NCI-H2196 treated with DMSO at 0.1 percent for 48 hours (cell line): ENCODE measurements around the gene BCL11A.

ENCODE experiments used
- DNase-seq: peaks from one replicate; lab custom pipeline; 2025; ENCODE audit not compliant: unreplicated experiment; lab: John Stamatoyannopoulos, UW

The BCL11A gene

DNA sequence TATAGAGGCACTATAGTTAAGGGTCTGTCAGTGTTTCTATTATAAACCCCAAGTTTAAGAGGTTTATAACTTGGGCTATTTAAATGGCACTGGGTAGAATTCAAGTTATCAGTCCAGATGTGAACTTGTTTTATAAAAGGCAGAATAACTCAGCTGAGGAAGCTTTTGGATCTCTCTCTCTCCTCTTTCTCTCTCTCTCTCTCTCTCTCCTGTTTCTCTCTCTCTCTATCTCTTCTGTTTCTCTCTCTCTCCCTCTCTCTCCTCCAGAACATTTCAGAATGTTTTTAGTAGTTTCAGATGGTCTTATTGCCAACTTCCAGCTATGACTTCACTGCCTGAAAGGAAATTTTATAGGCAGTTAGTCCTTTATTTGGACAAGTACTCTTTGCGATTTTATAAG is 6.4 kb upstream of the BCL11A start:
- DNase-seq, result no peak

DNA sequence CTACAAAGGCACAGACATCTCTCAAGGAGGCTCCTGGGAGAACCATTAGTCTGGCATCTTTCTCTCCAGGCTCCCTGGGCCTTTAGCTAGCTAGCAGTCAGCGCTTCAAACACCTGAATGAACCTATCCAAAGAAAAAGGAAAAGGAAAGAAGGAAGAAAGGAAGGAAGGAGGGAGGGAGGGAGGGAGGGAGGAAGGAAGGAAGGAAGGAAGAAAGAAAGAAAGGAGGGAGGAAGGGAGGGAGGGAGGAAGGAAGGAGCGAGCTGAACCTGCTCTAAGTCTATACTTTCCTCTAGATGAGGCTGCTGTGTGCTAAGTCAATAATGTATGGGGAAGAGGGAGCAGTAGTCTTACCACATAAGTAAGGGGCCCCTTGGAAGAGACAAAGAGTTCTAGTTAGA is 5.1 kb upstream of the BCL11A start:
- no peak for DNase-seq

DNA sequence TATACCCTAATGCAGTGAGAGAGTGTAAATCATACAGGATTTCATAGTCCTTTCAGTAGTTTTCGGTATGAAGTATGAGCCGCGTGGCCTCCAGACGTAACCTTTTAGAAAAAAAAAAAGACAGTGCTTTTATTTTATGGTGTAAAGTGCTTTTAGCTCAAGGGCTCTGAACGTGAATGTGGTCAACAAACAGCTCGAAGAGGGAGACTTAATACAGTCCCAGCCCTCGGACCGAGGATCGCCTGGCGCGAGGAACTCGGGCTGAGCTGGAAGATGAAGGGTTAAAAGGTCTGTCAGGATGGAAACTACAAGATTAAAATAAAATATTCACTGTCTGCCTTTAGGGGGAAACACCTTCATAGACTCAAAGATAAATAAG is 4.0 kb upstream of the BCL11A start:
- DNase-seq, result no peak

DNA sequence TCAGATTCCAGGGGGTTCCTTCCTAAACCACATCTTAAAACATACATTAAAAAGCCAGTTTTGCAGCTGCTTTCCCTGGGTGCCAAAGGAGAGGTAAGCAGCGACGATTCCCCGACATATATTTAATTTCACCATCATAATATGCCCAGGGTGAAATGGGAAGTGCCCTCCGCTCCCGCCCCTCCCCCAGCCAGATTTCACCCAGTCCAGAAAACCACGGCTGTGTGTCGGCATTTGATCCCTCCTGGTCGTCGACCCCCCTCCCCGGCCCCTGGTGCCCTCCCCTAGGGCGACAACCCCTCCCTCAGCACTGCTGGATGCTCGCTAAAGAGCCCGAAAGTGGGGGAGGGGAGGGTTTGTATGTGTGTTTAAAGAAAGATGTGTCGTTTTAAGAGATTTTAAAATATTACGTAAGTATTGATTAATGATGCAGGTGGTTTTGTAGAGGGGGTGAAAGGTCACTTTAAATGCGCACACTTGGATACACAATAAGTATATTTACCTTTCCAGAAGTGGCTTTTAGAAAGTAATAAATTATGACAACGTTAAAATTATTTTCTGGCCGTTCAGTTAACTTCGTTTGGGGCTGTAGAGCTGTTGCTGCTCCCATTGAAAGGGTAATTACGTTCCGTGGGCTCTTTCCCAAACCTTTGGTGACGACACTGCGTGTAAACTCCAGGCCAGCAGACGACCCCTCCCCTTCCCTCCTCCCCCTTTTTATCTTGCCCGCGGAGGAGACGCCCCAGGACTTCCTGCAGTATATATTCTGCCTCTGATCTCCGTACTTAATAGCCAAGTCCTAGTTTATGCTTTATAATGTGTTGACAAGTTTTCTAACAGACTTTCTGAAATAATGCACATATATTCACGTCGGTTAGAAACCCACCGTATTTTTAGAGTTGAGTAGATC is 3.4 kb upstream of the BCL11A start:
- no peak for DNase-seq

DNA sequence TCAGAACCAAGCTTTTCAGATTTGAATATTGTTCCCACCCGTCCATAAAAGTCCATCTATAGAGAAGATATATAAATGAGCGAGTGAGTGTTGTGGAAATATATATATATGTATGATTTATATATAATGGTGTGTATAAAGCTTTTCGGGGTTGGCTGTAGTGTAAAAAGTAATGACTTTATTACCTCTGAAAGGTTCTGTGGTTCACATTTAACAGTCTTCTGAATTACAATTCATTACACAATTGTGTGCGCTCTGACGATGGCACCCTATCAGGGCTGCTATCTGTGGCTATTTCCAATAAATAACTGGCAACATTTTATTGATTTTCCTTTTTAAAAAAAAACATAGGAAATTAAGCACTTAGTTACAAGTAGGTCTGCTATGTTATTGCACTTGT is 2.7 kb upstream of the BCL11A start:
- no peak for DNase-seq

DNA sequence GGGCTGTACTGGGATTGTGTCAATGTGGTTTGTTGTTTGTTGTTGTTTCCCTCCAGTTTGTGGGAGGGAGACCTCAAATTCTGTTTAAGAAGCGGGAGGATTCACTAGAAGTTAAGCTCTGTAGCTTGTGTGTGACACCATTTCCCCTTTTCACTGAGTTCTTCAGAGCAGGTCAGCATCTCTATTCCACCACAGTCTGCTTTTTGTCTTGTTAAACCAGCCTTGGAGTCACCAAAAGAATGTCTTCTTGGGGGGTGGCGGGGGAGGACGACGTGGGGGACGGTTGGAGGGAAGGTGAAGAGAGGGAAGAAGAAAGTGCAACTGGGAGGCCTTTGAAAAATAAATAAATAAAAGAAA is 2.3 kb upstream of the BCL11A start:
- DNase-seq, result no peak

DNA sequence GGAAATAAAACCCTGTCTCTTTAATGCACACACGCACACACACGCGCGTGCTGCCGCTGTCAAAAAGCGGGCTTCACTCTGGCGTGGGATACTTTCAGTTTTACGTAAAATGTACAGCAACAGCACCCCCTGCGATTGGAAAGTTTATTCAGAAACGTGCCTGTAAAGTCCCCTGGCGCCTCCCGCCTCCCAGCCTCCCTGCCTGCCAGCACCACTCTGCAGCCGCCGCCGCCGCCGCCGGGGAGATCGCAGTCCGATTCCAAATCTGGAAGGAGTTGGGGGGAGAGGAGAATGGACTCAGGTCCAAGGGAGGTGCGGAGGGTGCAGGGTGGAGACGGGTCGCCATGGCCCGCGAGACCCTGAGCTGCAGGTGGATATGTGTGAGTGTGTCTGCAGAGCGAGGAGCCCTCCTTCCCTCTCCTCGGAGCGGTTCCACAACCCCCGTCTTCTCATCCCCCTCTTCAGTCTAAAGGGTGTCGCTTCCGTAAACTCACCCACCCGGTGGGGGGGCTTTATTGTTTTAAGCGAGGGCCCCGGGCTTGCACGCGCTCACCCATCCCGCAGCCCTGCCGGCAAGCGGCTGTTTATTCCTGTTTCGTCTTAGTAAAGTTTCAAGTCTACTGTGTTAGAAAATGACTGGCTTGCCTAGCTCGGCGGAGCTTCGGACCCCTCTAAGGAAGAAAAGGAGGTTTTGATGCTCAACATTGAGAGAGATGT is 1.8 kb upstream of the BCL11A start:
- no peak for DNase-seq

DNA sequence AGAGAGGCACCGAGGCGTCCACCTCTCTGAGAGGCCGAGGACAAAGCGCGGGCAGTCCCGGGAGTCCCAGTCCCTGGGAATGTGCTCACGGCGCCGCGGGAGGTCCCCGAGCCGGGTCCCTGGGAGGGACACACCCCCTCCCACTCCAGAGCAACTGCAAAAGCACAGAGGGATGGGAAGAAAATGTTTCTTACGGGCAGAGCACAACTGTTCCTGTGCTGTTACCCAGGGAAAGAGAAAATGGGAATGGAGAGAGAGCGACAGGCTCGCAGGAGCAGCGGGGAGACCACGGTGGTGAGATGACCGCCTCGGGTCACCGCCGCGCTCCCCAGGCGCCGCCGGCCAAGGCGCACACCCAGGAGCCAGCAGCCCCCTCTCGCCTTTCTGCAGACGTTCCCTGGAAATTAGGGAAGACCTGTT is 1.2 kb upstream of the BCL11A start:
- DNase-seq, result no peak

DNA sequence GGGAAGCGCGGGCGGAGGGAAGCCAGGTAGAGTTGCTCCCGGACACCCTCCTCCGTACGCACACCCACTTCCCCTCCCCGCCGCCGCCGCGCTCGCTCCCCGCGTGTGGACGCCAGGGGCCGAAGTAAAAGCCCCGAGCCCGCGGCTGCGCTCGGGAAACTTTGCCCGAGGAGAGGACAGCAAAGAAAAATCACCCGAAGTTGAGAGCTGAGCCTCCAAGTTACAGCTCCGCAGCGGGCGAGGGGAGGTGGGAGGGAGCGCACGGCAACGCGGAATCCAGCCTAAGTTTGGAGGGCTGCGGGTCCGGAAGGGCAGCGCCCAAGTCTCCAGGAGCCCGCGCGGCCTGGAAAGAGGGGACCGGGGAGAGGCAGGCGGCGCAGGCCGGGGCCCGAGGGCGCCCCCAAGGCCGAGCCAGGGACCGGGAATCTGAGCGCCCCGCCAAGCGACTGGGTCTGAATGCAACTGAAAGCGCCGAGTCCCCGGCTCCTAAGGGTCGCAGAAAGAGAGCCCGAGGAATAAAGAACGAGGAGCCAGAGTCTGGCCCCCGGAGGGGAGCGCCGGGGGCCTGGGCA is 706 bp upstream of the BCL11A start:
- DNase-seq, result no peak

DNA sequence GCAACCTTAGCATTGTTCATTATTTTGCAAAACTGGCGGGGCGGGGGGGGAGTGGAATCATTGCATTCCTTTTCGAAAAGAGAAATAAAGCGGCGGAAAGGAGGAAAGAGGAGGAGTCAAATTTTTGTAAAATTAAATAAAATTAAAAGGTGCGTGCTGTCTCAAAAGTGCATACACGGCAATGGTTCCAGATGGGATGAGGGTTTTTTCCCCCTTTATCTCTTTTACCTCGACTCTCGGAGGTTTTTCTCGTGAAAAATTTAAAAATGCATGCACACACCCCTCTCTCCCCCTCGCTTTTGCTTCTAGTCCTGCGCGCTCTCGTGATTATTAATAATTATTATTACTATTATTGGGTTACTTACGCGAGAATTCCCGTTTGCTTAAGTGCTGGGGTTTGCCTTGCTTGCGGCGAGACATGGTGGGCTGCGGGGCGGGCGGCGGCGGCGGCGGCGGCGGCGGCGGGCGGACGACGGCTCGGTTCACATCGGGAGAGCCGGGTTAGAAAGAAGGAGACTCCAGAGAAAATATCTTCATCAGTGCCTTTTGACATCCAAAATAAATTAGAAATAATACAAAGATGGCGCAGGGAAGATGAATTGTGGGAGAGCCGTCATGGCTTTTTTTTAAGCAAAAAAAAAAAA is 481 bp downstream of the BCL11A start:
- no peak for DNase-seq

DNA sequence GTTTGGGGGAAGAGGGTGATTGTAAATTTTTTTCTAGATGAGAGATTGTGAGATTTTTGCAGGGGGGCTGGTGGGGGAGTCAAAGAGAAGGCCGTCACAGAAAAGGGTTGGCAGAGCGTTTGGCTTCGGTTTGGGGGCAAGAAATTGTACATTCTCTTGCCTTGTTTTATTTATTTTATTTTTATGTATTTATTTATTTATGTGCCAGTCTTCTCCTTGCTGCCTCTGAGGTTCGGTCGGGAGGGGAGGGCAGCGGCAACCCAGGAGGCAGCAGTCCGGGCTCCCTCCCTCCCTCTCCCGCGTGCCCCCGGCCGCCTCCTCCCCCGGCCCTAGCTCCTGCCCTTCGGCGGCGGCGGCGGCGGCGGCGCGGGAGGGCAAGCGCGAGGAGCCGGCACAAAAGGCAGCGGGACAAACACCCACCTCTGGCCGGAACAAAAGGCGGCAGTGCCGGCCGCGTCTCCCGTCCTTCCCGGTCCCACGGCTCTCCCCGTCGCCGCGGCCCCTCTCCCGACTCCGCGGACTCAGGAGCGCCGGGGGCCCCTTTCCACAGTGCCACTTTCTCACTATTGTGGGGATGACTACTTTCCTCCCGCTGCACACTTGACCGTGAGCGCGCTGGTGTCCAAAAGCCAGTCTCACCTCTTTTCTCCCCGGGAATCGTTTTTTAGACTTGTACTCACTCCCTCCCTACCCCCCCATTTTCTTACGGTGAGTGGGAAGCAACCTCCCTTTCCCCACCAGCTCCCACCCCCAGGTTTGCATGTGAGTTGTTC is 1.2 kb downstream of the BCL11A start:
- DNase-seq, result no peak

DNA sequence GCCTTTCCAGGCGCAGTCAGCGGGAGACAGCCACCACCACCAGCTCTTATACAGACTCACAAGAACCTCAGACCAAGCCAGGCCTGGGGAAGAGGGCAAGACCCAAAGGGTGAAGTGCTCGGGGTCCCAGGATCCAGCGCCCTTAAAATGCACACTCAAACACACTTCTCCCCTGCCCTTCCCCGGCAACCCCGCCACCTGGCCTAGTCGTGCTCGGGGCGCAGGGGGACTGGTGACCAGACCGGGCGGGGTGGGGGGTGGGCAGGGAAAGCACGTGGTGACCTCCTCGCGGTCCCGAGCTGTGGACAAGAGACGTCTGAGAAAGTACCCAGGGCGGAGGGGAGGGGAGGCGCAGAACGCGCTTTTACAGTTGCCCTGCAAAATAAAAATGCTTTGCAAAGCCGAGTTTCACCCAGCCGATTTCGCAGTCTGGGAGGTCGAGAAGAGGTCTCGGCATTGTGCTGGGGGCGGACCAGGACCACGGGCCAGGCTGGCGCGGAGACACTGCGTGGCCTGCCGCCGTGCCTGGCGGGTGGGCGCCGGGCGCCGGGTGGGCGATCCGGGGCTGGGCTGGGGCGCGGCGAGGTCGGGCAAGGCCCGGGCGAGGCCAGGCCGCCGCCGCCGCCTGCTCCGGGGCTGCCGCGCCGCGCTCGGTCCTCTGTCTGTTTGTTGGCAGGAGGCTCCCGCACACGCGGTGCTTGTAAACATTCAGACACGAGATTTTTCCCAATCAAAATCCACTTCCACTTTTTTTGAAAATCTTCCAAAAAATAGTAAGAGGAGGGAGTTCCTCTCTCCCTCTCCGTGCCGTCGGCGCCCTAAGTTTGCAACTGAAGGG is 2.0 kb downstream of the BCL11A start:
- no peak for DNase-seq

DNA sequence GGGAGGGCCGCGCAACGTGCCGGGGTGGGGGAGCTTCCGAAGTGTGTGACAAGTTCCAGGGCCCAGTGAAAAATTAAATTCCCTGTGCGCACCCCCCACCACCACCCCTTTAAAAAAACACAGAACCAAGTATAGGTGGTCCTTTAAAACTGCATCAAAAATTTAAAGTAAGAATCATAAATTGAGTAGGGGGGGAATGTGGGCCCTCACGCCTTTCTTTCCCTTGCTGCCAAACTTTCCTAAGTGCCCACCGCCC is 2.5 kb downstream of the BCL11A start:
- no peak for DNase-seq

DNA sequence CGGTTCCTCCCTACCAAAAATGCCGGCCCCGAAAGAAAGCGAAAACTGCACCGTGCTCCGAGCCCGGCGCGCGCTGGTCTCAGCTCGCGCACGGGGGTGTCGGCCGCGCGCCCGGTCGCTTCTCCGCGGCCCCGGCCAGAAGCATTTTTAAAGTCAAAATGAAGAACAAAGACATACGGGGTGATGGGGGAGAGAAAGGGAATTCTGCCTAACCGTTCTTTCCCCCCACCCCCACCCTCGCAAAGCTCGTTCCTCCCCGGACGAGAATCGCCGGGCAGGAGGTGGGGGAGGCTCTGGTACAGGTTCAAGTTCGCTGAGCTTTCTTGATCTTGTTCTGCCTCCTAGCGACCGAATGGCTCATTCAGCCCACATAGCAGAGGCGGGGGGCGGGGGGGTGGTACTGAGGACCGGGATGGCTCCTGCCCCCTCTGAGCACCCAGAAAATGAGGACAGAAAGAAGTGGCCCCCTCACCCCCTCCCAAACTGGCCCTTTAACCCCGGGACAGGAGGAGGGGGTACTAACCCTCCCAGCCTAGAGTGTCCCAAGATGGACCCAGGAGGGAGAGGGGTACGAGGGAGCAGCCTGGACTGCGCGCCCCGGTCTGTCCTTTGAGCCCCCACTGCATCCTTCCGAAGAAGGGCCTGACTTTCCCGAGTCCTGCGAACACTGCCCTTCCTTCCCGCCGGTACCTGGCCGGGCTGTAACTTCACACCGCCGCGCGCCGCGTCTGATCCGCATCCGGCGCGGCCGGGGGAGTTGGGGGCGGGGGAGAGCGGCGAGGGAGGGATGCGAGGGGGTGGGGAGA is 3.1 kb downstream of the BCL11A start:
- DNase-seq, result peak; percentile 39

DNA sequence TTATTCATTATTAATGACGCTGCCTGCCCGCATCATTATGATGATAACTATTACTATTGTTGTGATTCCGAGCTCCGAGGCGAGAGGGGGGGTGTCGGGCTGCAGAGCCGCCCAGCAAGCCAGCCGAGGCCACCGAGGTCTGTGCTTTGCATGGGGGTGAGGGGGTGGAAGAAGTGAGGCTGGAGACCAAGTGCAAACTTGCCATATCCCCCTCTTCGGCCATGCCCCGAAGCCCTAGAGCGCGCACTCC is 3.6 kb downstream of the BCL11A start:
- DNase-seq, result no peak

DNA sequence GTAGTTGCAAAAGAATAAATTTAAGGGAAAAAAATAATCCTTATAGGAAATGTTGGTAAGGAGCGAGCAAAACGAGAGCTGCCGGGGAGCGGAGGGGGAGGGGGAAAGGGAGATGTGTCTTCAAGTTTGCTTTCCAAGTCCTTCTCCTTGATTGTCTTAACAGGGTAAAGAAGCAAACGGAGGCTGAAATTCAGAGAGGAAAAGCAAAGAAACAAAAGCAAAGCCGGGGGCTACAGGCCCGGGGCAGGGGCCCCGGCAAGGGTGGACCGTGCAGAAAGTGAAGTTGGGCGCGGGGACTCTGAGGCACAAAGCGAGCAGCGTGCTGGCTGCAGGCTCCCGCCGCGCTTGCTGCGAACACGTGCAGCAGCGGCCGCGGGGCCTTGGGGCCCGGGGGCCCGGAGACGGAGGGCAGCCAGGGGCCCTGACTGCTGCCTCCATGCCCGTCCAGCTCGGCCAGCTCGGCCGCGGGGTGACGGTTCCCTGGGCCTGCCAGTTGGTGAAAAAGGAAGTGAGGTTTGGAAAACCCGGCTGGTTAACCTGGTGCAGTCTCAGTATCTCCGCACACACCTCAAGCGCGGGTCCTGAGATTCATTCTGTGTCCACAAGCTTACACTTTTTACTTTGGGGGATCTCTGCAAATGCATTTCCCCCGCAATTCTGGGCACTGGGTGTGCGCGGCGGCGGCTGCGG is 4.1 kb downstream of the BCL11A start:
- DNase-seq, result no peak

DNA sequence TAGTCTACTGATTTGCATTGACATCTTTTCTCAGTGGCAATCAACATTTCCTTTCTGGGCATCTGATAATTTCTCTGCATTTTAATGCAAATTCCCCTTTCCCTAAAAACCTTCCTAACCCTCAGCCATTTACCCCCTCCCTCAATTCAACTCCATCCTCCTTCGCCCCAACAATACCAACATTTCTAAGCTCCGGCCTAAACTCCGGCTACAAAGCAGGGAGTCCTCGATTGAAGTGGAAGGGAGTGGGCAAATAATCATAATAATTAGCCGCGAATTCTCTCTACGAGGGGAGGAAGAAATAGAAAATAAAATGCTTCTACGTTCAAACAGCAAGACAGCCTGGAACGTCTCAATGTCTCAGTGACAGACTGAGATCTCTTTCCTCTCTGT is 4.6 kb downstream of the BCL11A start:
- DNase-seq, result no peak

DNA sequence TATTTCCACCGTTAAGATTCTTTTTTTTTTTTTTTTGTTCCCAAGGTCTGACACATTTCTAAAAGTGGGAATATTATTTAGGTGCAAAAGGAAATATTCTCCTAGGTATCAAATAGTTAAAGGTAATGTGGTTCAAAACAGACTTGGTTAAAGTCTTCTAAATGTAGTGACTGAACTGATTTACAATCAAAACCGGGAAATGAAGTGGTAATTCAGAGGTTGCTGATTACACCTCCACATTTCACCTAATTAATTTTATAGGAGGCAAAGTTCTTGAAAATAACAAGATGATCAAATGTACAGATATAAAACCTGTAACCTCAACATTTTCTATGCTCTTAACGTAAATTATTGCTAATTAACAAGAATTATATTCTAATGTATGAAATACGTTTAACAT is 5.1 kb downstream of the BCL11A start:
- no peak for DNase-seq

DNA sequence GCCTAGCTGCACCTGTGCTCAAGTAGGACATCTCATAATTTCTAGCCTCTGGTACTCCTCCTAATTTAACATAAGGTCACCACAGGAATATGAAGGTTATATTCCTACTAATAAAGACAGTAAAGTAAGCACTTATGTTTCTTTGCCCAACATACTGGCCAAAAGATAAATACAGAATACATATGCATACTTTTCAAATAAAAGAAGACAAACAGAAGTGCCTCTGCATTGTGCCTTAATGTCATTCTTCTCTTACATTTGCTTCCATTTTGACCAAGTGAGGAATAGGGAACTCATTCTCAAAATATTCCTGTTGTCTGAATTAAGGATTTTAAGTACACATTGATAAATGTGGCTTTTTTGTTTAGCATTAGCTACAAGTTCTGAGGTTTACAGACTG is 5.6 kb downstream of the BCL11A start:
- DNase-seq, result no peak
